ENCODE results near the gene ATRNL1.

ATRNL1 gene

DNA sequence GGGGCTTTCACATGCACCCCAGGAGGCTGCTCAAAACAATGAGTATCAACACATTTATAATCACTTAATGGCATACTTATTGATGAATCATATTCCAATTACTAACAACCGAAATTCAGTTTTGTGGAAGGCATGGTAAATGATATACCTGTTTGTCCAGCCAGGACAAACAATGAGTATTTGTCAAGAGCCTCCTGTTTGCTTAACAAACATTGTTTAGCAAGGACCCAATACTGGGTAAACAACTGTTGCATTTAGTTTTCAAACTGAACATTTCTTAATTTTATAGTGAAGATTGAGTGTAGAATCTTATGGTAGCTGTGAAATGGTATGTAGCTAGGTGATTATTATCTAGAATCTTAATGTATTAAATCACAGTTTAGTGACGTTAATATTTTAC, 473.7 kb downstream of the ATRNL1 start:
- no peaks in the 10 kb centered on the region for H3K36me3 ChIP-seq (ENCODE audit: control insufficient read depth in 4 of 4, insufficient read depth in 4 of 4, low read length in 3 of 4)
- H3K27ac ChIP-seq (ENCODE audit: insufficient read depth in 1 of 2, low read depth in 1 of 2, low read length in 2 of 2, poor library complexity in 1 of 2, severe bottlenecking in 2 of 2) = no peak overlapping the region
- H3K4me3 ChIP-seq (ENCODE audit: control insufficient read depth in 1 of 7, extremely low read depth in 1 of 7, insufficient read depth in 4 of 7, low read depth in 2 of 7, low read length in 6 of 7) = no peak overlapping the region
- H3K9me3 ChIP-seq (ENCODE audit: control extremely low read depth in 1 of 5, control insufficient read depth in 4 of 5, insufficient read depth in 2 of 5, low read depth in 1 of 5, low read length in 4 of 5) = no peaks in the 10 kb centered on the region
- no peaks in the 10 kb centered on the region for H3K27me3 ChIP-seq (replicated peaks in 2 of 5; ENCODE audit: control insufficient read depth in 4 of 5, insufficient read depth in 5 of 5, low read length in 4 of 5)
- POLR2A ChIA-PET = no interaction called here
- H3K4me1 ChIP-seq (ENCODE audit: control extremely low read depth in 1 of 4, control insufficient read depth in 4 of 4, insufficient read depth in 4 of 4, low read length in 3 of 4) = no peaks in the 10 kb centered on the region
- no peak for DNase-seq
- 60% methylated on average over 1 of the region's 2 CpGs for WGBS (ENCODE audit: insufficient coverage)
- CTCF ChIA-PET = no interaction called here

DNA sequence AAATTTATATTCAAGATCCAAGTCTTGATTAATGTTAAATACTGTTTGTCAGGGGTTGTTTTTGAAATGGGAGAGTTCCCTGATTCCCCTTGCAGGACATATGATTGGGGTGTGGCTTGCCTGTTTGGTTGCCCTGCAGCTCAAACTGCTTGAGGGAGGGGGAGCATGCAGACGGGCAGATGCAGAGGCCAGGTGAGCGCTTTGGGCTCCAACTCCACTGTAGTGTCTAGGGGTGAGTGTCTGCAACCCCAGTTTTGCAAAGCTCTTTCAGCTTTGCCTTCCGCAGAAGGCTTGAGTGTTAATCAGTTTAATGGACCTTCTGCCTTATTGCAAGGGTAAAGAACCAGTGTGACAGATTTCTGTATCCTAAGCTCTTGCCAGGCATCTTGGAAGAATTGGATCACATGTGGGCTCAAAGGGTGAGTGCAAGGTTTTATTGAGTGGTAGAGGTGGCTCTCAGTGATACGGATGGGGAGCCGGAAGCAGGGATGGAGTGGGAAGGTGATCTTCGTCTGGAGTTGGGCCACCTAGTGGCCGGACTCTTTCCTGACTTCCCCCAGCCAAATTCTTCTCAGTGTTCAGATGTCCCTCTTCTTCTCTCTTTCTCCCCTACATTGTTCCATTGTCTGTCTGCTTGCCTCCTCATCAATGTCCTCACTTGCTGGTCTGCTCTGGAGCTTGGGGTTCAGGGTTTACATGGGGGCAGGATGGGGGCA, 479.7 kb downstream of the ATRNL1 start:
- no peak for DNase-seq
- ChIA-PET CTCF (interaction anchor here (0.6 kb wide), 1 partner anchor 821 kb away, joined by 3 read pairs; no protein-coding TSS in a partner anchor), POLR2A (no interaction called here)
- Histone ChIP-seq H3K27ac (ENCODE audit: insufficient read depth in 1 of 2, low read depth in 1 of 2, low read length in 2 of 2, poor library complexity in 1 of 2, severe bottlenecking in 2 of 2) (no peak overlapping the region), H3K36me3 (ENCODE audit: control insufficient read depth in 4 of 4, insufficient read depth in 4 of 4, low read length in 3 of 4) (no peaks in the 10 kb centered on the region), H3K9me3 (ENCODE audit: control extremely low read depth in 1 of 5, control insufficient read depth in 4 of 5, insufficient read depth in 2 of 5, low read depth in 1 of 5, low read length in 4 of 5) (no peaks in the 10 kb centered on the region), H3K4me1 (ENCODE audit: control extremely low read depth in 1 of 4, control insufficient read depth in 4 of 4, insufficient read depth in 4 of 4, low read length in 3 of 4) (no peaks in the 10 kb centered on the region), H3K27me3 (replicated peaks in 2 of 5; ENCODE audit: control insufficient read depth in 4 of 5, insufficient read depth in 5 of 5, low read length in 4 of 5) (no peaks in the 10 kb centered on the region), H3K4me3 (ENCODE audit: control insufficient read depth in 1 of 7, extremely low read depth in 1 of 7, insufficient read depth in 4 of 7, low read depth in 2 of 7, low read length in 6 of 7) (no peak overlapping the region)
- WGBS (ENCODE audit: insufficient coverage) = 69% methylated on average over 5 of the region's 7 CpGs

GRCh38 chr10:115580239-115580638, 487.1 kb downstream of the ATRNL1 start:
- no peak overlapping the region for H3K27ac ChIP-seq (ENCODE audit: insufficient read depth in 1 of 2, low read depth in 1 of 2, low read length in 2 of 2, poor library complexity in 1 of 2, severe bottlenecking in 2 of 2)
- H3K4me3 ChIP-seq (ENCODE audit: control insufficient read depth in 1 of 7, extremely low read depth in 1 of 7, insufficient read depth in 4 of 7, low read depth in 2 of 7, low read length in 6 of 7) = no peak overlapping the region
- ChIA-PET POLR2A (no interaction called here), CTCF (no interaction called here)
- H3K36me3 ChIP-seq (ENCODE audit: control insufficient read depth in 4 of 4, insufficient read depth in 4 of 4, low read length in 3 of 4) = no peaks in the 10 kb centered on the region
- H3K27me3 ChIP-seq (replicated peaks in 2 of 5; ENCODE audit: control insufficient read depth in 4 of 5, insufficient read depth in 5 of 5, low read length in 4 of 5) = no peaks in the 10 kb centered on the region
- no CpG with 5 or more reads among the region's 1 CpG for WGBS (ENCODE audit: insufficient coverage)
- H3K4me1 ChIP-seq (ENCODE audit: control extremely low read depth in 1 of 4, control insufficient read depth in 4 of 4, insufficient read depth in 4 of 4, low read length in 3 of 4) = no peaks in the 10 kb centered on the region
- peaks cover 0 to 2% (median 0%) of the 10 kb centered on the region in 5 experiments for H3K9me3 ChIP-seq (ENCODE audit: control extremely low read depth in 1 of 5, control insufficient read depth in 4 of 5, insufficient read depth in 2 of 5, low read depth in 1 of 5, low read length in 4 of 5)
- DNase-seq = no peak

DNA sequence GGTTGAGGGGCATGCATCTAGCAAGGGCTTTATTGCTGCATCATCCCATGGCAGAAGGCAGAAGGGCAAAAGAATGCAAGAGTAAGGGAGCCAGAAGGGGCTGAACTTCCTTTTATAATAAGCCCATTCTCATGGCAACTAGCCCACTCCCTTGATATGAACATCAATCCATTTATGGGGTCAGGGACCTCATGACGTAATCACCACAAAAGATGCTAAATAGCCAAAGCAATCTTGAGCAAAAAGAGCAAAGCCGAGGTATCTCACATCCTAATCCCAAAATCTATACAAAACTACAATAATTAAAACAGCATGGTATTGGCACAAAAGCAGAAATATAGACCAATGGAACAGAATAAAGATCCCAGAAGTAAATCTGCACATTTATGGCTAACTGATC, 499.9 kb downstream of the ATRNL1 start:
- WGBS (ENCODE audit: insufficient coverage) = 84% methylated on average over 2 of the region's 2 CpGs
- no peaks in the 10 kb centered on the region for H3K36me3 ChIP-seq (ENCODE audit: control insufficient read depth in 4 of 4, insufficient read depth in 4 of 4, low read length in 3 of 4)
- DNase-seq = no peak
- H3K27me3 ChIP-seq (replicated peaks in 2 of 5; ENCODE audit: control insufficient read depth in 4 of 5, insufficient read depth in 5 of 5, low read length in 4 of 5) = no peaks in the 10 kb centered on the region
- ChIA-PET CTCF (no interaction called here), POLR2A (no interaction called here)
- no peak overlapping the region for H3K4me3 ChIP-seq (ENCODE audit: control insufficient read depth in 1 of 7, extremely low read depth in 1 of 7, insufficient read depth in 4 of 7, low read depth in 2 of 7, low read length in 6 of 7)
- H3K27ac ChIP-seq (ENCODE audit: insufficient read depth in 1 of 2, low read depth in 1 of 2, low read length in 2 of 2, poor library complexity in 1 of 2, severe bottlenecking in 2 of 2) = no peak overlapping the region
- H3K4me1 ChIP-seq (ENCODE audit: control extremely low read depth in 1 of 4, control insufficient read depth in 4 of 4, insufficient read depth in 4 of 4, low read length in 3 of 4) = no peaks in the 10 kb centered on the region
- peaks cover 0 to 3% (median 0%) of the 10 kb centered on the region in 5 experiments for H3K9me3 ChIP-seq (ENCODE audit: control extremely low read depth in 1 of 5, control insufficient read depth in 4 of 5, insufficient read depth in 2 of 5, low read depth in 1 of 5, low read length in 4 of 5)

- Histone ChIP-seq H3K9me3 (ENCODE audit: control extremely low read depth in 1 of 5, control insufficient read depth in 4 of 5, insufficient read depth in 2 of 5, low read depth in 1 of 5, low read length in 4 of 5) (no peaks in the 10 kb centered on the region), H3K4me3 (ENCODE audit: control insufficient read depth in 1 of 7, extremely low read depth in 1 of 7, insufficient read depth in 4 of 7, low read depth in 2 of 7, low read length in 6 of 7) (no peak overlapping the region), H3K27ac (ENCODE audit: insufficient read depth in 1 of 2, low read depth in 1 of 2, low read length in 2 of 2, poor library complexity in 1 of 2, severe bottlenecking in 2 of 2) (no peak overlapping the region), H3K36me3 (ENCODE audit: control insufficient read depth in 4 of 4, insufficient read depth in 4 of 4, low read length in 3 of 4) (no peaks in the 10 kb centered on the region), H3K4me1 (ENCODE audit: control extremely low read depth in 1 of 4, control insufficient read depth in 4 of 4, insufficient read depth in 4 of 4, low read length in 3 of 4) (no peaks in the 10 kb centered on the region), H3K27me3 (replicated peaks in 2 of 5; ENCODE audit: control insufficient read depth in 4 of 5, insufficient read depth in 5 of 5, low read length in 4 of 5) (peaks cover 0 to 2% (median 0%) of the 10 kb centered on the region in 5 experiments)
- no peak for DNase-seq
- WGBS (ENCODE audit: insufficient coverage) = no CpG with 5 or more reads among the region's 2 CpGs
- ChIA-PET CTCF (no interaction called here), POLR2A (no interaction called here)
Measured at GRCh38 chr10:115604627-115605026, 511.5 kb downstream of the ATRNL1 start.

DNA sequence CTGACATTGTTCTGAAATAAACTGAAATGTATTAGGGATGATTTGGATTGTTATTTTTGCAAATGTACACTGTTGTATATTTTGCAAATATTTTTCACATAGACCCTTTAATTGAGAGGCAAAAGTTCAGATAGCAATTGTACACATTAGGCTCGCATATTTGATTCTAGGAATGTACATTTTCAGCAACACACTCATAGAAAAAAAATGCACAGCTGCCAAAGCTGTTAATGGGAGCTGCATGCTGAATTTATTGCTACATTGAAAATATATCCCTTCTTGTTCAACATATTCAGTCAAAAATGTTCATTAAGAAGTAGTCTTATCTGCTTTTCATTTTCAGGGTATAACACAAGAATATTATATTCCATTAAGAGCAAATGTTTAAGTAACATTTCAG, 512.9 kb downstream of the ATRNL1 start:
- DNase-seq = no peak
- no peaks in the 10 kb centered on the region for H3K9me3 ChIP-seq (ENCODE audit: control extremely low read depth in 1 of 5, control insufficient read depth in 4 of 5, insufficient read depth in 2 of 5, low read depth in 1 of 5, low read length in 4 of 5)
- WGBS (ENCODE audit: insufficient coverage) = no CpG with 5 or more reads among the region's 1 CpG
- no peak overlapping the region for H3K4me3 ChIP-seq (ENCODE audit: control insufficient read depth in 1 of 7, extremely low read depth in 1 of 7, insufficient read depth in 4 of 7, low read depth in 2 of 7, low read length in 6 of 7)
- ChIA-PET POLR2A (no interaction called here), CTCF (no interaction called here)
- H3K36me3 ChIP-seq (ENCODE audit: control insufficient read depth in 4 of 4, insufficient read depth in 4 of 4, low read length in 3 of 4) = no peaks in the 10 kb centered on the region
- H3K4me1 ChIP-seq (ENCODE audit: control extremely low read depth in 1 of 4, control insufficient read depth in 4 of 4, insufficient read depth in 4 of 4, low read length in 3 of 4) = no peaks in the 10 kb centered on the region
- H3K27me3 ChIP-seq (replicated peaks in 2 of 5; ENCODE audit: control insufficient read depth in 4 of 5, insufficient read depth in 5 of 5, low read length in 4 of 5) = peaks cover 0 to 2% (median 0%) of the 10 kb centered on the region in 5 experiments
- no peak overlapping the region for H3K27ac ChIP-seq (ENCODE audit: insufficient read depth in 1 of 2, low read depth in 1 of 2, low read length in 2 of 2, poor library complexity in 1 of 2, severe bottlenecking in 2 of 2)

GRCh38 chr10:115606741-115607140, 513.6 kb downstream of the ATRNL1 start:
- Histone ChIP-seq H3K36me3 (ENCODE audit: control insufficient read depth in 4 of 4, insufficient read depth in 4 of 4, low read length in 3 of 4) (no peaks in the 10 kb centered on the region), H3K9me3 (ENCODE audit: control extremely low read depth in 1 of 5, control insufficient read depth in 4 of 5, insufficient read depth in 2 of 5, low read depth in 1 of 5, low read length in 4 of 5) (no peaks in the 10 kb centered on the region), H3K27ac (ENCODE audit: insufficient read depth in 1 of 2, low read depth in 1 of 2, low read length in 2 of 2, poor library complexity in 1 of 2, severe bottlenecking in 2 of 2) (no peak overlapping the region), H3K27me3 (replicated peaks in 2 of 5; ENCODE audit: control insufficient read depth in 4 of 5, insufficient read depth in 5 of 5, low read length in 4 of 5) (peaks cover 0 to 2% (median 0%) of the 10 kb centered on the region in 5 experiments), H3K4me3 (ENCODE audit: control insufficient read depth in 1 of 7, extremely low read depth in 1 of 7, insufficient read depth in 4 of 7, low read depth in 2 of 7, low read length in 6 of 7) (no peak overlapping the region), H3K4me1 (ENCODE audit: control extremely low read depth in 1 of 4, control insufficient read depth in 4 of 4, insufficient read depth in 4 of 4, low read length in 3 of 4) (no peaks in the 10 kb centered on the region)
- WGBS (ENCODE audit: insufficient coverage) = 100% methylated on average over 1 of the region's 4 CpGs
- ChIA-PET POLR2A (no interaction called here), CTCF (no interaction called here)
- no peak for DNase-seq

All from common myeloid progenitor, CD34-positive (primary cell).